Measurements from ENCODE around the gene CTNND2. TPM values are rescaled to one million over a fixed set of nuclear protein-coding genes. Genes with fewer than 3 reads are reported as not detected.

Gene CTNND2
- total RNA-seq, 3 donors from 2014 or later (not counting 1 experiment from before 2014, with no cell fraction given) = not detected

DNA sequence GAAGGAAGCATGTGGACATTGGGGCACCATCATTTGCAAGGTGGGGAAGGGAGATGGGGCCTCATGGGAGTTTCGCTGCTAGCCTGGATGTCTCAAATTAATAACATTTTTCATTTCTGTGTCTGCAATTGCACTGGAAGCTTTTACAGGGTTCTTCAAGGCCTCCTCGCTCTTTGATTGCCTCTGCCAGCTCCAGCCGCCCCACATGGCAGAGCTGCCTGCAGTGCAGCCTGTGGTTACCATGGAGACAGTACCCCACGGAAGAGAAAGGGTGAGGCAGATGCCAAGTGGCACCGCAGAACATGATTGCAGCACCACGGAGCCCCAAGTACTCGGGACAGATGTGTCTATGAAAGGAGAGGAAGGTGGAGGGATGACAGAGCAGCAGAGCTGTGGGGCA, 25.4 kb downstream of the CTNND2 start:
- Histone ChIP-seq H3K4me1 (ENCODE audit: control insufficient read depth, insufficient read depth, low read length) (no peaks in the 10 kb centered on the region), H3K4me3 (ENCODE audit: low read length) (no peak overlapping the region), H3K27ac (ENCODE audit: low read length) (no peak overlapping the region), H3K36me3 (ENCODE audit: control insufficient read depth, insufficient read depth, low read length) (no peaks in the 10 kb centered on the region), H3K9me3 (ENCODE audit: control insufficient read depth, insufficient read depth, low read length) (no peaks in the 10 kb centered on the region), H3K27me3 (ENCODE audit: control insufficient read depth, insufficient read depth, low read length) (no peaks in the 10 kb centered on the region)
- Mint-ChIP-seq H3K4me1 (no peaks in the 10 kb centered on the region), H3K27ac (no peak overlapping the region), H3K36me3 (no peaks in the 10 kb centered on the region), H3K9me3 (peaks cover 6 to 11% of the 10 kb centered on the region in 2 donors), H3K27me3 (ENCODE audit: low read depth in 2 of 2) (no peaks in the 10 kb centered on the region), H3K4me3 (no peak overlapping the region)
- intact Hi-C loops (cut with micrococcal nuclease) = no loop called here
- WGBS (ENCODE audit: insufficient coverage) = 83% methylated on average over 7 of the region's 7 CpGs
- ATAC-seq (no peak), DNase-seq (no peak)
- TF ChIP-seq, protein P1, sequence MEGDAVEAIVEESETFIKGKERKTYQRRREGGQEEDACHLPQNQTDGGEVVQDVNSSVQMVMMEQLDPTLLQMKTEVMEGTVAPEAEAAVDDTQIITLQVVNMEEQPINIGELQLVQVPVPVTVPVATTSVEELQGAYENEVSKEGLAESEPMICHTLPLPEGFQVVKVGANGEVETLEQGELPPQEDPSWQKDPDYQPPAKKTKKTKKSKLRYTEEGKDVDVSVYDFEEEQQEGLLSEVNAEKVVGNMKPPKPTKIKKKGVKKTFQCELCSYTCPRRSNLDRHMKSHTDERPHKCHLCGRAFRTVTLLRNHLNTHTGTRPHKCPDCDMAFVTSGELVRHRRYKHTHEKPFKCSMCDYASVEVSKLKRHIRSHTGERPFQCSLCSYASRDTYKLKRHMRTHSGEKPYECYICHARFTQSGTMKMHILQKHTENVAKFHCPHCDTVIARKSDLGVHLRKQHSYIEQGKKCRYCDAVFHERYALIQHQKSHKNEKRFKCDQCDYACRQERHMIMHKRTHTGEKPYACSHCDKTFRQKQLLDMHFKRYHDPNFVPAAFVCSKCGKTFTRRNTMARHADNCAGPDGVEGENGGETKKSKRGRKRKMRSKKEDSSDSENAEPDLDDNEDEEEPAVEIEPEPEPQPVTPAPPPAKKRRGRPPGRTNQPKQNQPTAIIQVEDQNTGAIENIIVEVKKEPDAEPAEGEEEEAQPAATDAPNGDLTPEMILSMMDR (IDR thresholded peaks at IDR 0.05) = no peak

DNA sequence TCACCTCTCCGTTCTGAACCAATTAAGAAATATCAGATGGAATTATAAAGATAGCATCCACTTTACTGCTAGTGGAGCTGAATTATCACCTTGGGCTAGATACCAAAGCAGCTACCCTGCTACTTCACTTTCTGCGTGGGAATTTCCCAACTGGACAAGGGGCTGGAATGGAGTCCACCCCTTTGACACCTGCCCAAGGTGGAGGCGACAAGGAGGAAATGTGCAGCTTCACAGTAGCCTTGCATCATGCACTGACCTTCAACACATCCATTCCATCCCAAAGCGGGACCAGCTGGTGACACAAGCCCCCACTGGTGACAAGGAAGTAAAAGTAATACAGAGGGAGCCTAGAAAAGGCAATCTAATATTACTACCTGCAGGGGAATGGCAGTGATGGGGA, 30.7 kb downstream of the CTNND2 start:
- Mint-ChIP-seq H3K36me3 (no peaks in the 10 kb centered on the region), H3K27me3 (ENCODE audit: low read depth in 2 of 2) (no peaks in the 10 kb centered on the region), H3K4me3 (no peak overlapping the region), H3K27ac (no peak overlapping the region), H3K9me3 (peaks cover 0 to 6% of the 10 kb centered on the region in 2 donors), H3K4me1 (no peaks in the 10 kb centered on the region)
- Histone ChIP-seq H3K36me3 (ENCODE audit: control insufficient read depth, insufficient read depth, low read length) (no peaks in the 10 kb centered on the region), H3K27ac (ENCODE audit: low read length) (no peak overlapping the region), H3K9me3 (ENCODE audit: control insufficient read depth, insufficient read depth, low read length) (no peaks in the 10 kb centered on the region), H3K4me3 (ENCODE audit: low read length) (no peak overlapping the region), H3K27me3 (ENCODE audit: control insufficient read depth, insufficient read depth, low read length) (no peaks in the 10 kb centered on the region), H3K4me1 (ENCODE audit: control insufficient read depth, insufficient read depth, low read length) (no peaks in the 10 kb centered on the region)
- intact Hi-C loops (cut with micrococcal nuclease) = no loop called here
- WGBS (ENCODE audit: insufficient coverage) = 84% methylated on average over 2 of the region's 4 CpGs
- ATAC-seq (no peak), DNase-seq (no peak)
- TF ChIP-seq, protein P1 (IDR thresholded peaks at IDR 0.05) = no peak

DNA sequence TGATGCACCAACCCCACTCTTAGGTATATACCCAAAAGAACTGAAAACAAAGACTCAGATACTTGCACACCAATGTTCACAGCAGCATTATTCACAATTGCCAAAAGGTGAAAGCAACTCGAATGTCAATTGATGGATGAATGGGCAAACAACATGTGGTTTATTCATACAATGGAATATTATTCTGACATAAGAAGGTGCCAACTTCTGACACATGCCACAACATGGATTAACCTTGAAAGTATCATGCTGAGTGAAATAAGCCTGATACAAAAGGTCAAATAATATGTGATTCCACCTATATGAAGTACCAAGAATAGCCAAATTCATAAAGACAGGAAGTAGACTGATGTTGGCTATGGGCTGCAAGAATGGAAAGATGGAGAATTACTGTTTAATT, 35.0 kb downstream of the CTNND2 start:
- no peak for ATAC-seq
- TF ChIP-seq, protein P1 (IDR thresholded peaks at IDR 0.05) = no peak
- Mint-ChIP-seq H3K36me3 (no peaks in the 10 kb centered on the region), H3K9me3 (peaks cover 0 to 5% of the 10 kb centered on the region in 2 donors), H3K27me3 (ENCODE audit: low read depth in 2 of 2) (no peaks in the 10 kb centered on the region), H3K4me1 (no peaks in the 10 kb centered on the region), H3K4me3 (no peak overlapping the region), H3K27ac (no peak overlapping the region)
- no peaks in the 10 kb centered on the region for H3K36me3 ChIP-seq (ENCODE audit: control insufficient read depth, insufficient read depth, low read length)
- 80% methylated on average over 1 of the region's 1 CpG for WGBS (ENCODE audit: insufficient coverage)
- H3K9me3 ChIP-seq (ENCODE audit: control insufficient read depth, insufficient read depth, low read length) = no peaks in the 10 kb centered on the region
- no peak for DNase-seq
- no peak overlapping the region for H3K4me3 ChIP-seq (ENCODE audit: low read length)
- no peaks in the 10 kb centered on the region for H3K27me3 ChIP-seq (ENCODE audit: control insufficient read depth, insufficient read depth, low read length)
- intact Hi-C loops (cut with micrococcal nuclease) = no loop called here
- no peak overlapping the region for H3K27ac ChIP-seq (ENCODE audit: low read length)
- H3K4me1 ChIP-seq (ENCODE audit: control insufficient read depth, insufficient read depth, low read length) = no peaks in the 10 kb centered on the region

DNA sequence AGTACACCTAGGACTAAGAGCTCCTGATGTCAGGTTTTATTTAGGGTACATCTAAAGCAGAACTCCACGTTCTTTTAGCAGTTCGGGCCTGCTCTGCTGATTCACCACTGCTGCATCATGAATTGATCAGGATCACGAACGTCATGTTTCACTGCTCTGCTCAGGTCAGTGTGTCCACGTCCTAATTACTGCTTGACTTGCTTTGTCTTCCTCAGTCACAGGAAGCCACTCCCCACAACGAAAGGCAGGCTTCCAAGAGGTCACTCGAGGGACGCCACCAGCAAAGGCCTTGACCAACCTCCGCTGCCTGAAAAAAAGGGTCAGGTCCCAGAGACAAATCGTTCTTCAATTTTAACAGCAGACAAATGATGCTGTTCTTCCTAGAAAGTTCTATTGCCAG, 40.3 kb downstream of the CTNND2 start:
- Mint-ChIP-seq H3K36me3 (no peaks in the 10 kb centered on the region), H3K4me3 (no peak overlapping the region), H3K27ac (no peak overlapping the region), H3K4me1 (no peaks in the 10 kb centered on the region), H3K9me3 (peaks cover 2 to 14% of the 10 kb centered on the region in 2 donors), H3K27me3 (ENCODE audit: low read depth in 2 of 2) (no peaks in the 10 kb centered on the region)
- no peaks in the 10 kb centered on the region for H3K4me1 ChIP-seq (ENCODE audit: control insufficient read depth, insufficient read depth, low read length)
- DNase-seq = no peak
- H3K27ac ChIP-seq (ENCODE audit: low read length) = no peak overlapping the region
- intact Hi-C loops (cut with micrococcal nuclease) = no loop called here
- no peaks in the 10 kb centered on the region for H3K9me3 ChIP-seq (ENCODE audit: control insufficient read depth, insufficient read depth, low read length)
- WGBS (ENCODE audit: insufficient coverage) = 71% methylated on average over 10 of the region's 10 CpGs
- no peaks in the 10 kb centered on the region for H3K27me3 ChIP-seq (ENCODE audit: control insufficient read depth, insufficient read depth, low read length)
- H3K4me3 ChIP-seq (ENCODE audit: low read length) = no peak overlapping the region
- TF ChIP-seq, protein P1 (IDR thresholded peaks at IDR 0.05) = no peak
- no peaks in the 10 kb centered on the region for H3K36me3 ChIP-seq (ENCODE audit: control insufficient read depth, insufficient read depth, low read length)
- no peak for ATAC-seq
